T-helper 1 cell treated with Interleukin-12 subunit alpha and Interleukin-12 subunit beta and Interleukin-4 antibody, amounts not matched to agents 30 ng/mL and 1 ng/mL, for 36 hours (primary cell): ENCODE data around the gene WDR20. TPM values are rescaled to one million over a fixed set of nuclear protein-coding genes. Genes with fewer than 3 reads are reported as not detected.

ENCODE experiments used
- intact Hi-C: fragments of 100-400 bp; cut with micrococcal nuclease; formaldehyde crosslinking; loops from one replicate; pipeline ENCODE4 v1.15.1; 2024
- total RNA-seq: library from RNA; stranded (reverse); gene quantifications from 2 replicates; pipeline ENCODE4 v1.2.3, GENCODE V29; 2022

The WDR20 gene
- total RNA-seq, 1 donor from 2014 or later = 39.8 TPM

- intact Hi-C loops = no loop called here
Observed at GRCh38 chr14:102196039-102196901, 56.6 kb downstream of the WDR20 start.

GRCh38 chr14:102196902-102197230 is 57.2 kb downstream of the WDR20 start:
- intact Hi-C loops = no loop called here

GRCh38 chr14:102197317-102197853 is 57.7 kb downstream of the WDR20 start:
- intact Hi-C loops = no loop called here

GRCh38 chr14:102200690-102201352 is 61.1 kb downstream of the WDR20 start:
- intact Hi-C loops = no loop called here

GRCh38 chr14:102201353-102201738 is 61.6 kb downstream of the WDR20 start:
- intact Hi-C loops = no loop called here

GRCh38 chr14:102201776-102202175 is 62.1 kb downstream of the WDR20 start:
- intact Hi-C loops = no loop called here

- intact Hi-C loops = no loop called here
Observed at GRCh38 chr14:102202944-102203343, 63.2 kb downstream of the WDR20 start.

GRCh38 chr14:102203382-102203781 is 63.7 kb downstream of the WDR20 start:
- intact Hi-C loops = no loop called here

- intact Hi-C loops = no loop called here
Observed at GRCh38 chr14:102205560-102205959, 65.9 kb downstream of the WDR20 start.

- intact Hi-C loops = no loop called here
Observed at GRCh38 chr14:102206918-102207317, 67.2 kb downstream of the WDR20 start.

GRCh38 chr14:102207831-102208365 is 68.2 kb downstream of the WDR20 start:
- intact Hi-C loops = no loop called here

- intact Hi-C loops = no loop called here
Observed at GRCh38 chr14:102208741-102209140, 69.0 kb downstream of the WDR20 start.

GRCh38 chr14:102209224-102209966 is 69.7 kb downstream of the WDR20 start:
- intact Hi-C loops = no loop called here

- intact Hi-C loops = no loop called here
Observed at GRCh38 chr14:102210421-102211042, 70.8 kb downstream of the WDR20 start.

- intact Hi-C loops = no loop called here
Observed at GRCh38 chr14:102211240-102211639, 71.5 kb downstream of the WDR20 start.

GRCh38 chr14:102212356-102212755 is 72.7 kb downstream of the WDR20 start:
- intact Hi-C loops = no loop called here

- intact Hi-C loops = no loop called here
Observed at GRCh38 chr14:102212845-102213244, 73.1 kb downstream of the WDR20 start.

GRCh38 chr14:102213470-102213869 is 73.8 kb downstream of the WDR20 start:
- intact Hi-C loops = no loop called here

GRCh38 chr14:102213984-102214658 is 74.4 kb downstream of the WDR20 start:
- intact Hi-C loops = no loop called here

GRCh38 chr14:102215071-102215470 is 75.4 kb downstream of the WDR20 start:
- intact Hi-C loops = no loop called here
